HL-60/S4 (cell line): ENCODE data around the gene CCR2.
"Not testable (repeated sequence)": the region's sequence is repeated elsewhere in the genome, so short reads cannot be mapped to it uniquely, and the experiment has no call there.

ENCODE experiments used
- in situ Hi-C: fragments of 300-500 bp; cut with MboI; formaldehyde crosslinking; loops from 2 replicates; pipeline ENCODE4 v1.14.3; 2022; ENCODE audit warnings: low sequenced_read_pairs

The CCR2 gene

DNA sequence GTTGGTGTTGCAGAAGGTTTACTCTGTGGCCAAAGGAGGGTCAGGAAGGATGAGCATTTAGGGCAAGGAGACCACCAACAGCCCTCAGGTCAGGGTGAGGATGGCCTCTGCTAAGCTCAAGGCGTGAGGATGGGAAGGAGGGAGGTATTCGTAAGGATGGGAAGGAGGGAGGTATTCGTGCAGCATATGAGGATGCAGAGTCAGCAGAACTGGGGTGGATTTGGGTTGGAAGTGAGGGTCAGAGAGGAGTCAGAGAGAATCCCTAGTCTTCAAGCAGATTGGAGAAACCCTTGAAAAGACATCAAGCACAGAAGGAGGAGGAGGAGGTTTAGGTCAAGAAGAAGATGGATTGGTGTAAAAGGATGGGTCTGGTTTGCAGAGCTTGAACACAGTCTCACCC lies 20.8 kb downstream of the CCR2 start:
- in situ Hi-C loops: loop anchor here (10.0 kb wide), 1 partner anchor 290 kb away; no protein-coding TSS in a partner anchor

DNA sequence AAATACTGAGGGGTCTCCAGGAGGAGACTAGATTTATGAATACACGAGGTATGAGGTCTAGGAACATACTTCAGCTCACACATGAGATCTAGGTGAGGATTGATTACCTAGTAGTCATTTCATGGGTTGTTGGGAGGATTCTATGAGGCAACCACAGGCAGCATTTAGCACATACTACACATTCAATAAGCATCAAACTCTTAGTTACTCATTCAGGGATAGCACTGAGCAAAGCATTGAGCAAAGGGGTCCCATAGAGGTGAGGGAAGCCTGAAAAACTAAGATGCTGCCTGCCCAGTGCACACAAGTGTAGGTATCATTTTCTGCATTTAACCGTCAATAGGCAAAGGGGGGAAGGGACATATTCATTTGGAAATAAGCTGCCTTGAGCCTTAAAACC lies 21.3 kb downstream of the CCR2 start:
- in situ Hi-C loops: loop anchor here (10.0 kb wide), 1 partner anchor 290 kb away; no protein-coding TSS in a partner anchor

DNA sequence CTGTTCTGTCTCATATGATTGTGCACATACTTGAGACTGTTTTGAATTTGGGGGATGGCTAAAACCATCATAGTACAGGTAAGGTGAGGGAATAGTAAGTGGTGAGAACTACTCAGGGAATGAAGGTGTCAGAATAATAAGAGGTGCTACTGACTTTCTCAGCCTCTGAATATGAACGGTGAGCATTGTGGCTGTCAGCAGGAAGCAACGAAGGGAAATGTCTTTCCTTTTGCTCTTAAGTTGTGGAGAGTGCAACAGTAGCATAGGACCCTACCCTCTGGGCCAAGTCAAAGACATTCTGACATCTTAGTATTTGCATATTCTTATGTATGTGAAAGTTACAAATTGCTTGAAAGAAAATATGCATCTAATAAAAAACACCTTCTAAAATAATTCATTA lies 21.9 kb downstream of the CCR2 start:
- in situ Hi-C loops: loop anchor here (10.0 kb wide), 1 partner anchor 291 kb away; no protein-coding TSS in a partner anchor

GRCh38 chr3:46378426-46378942 lies 24.6 kb downstream of the CCR2 start:
- in situ Hi-C loops: loop anchor here (10.0 kb wide), 1 partner anchor 294 kb away; no protein-coding TSS in a partner anchor

DNA sequence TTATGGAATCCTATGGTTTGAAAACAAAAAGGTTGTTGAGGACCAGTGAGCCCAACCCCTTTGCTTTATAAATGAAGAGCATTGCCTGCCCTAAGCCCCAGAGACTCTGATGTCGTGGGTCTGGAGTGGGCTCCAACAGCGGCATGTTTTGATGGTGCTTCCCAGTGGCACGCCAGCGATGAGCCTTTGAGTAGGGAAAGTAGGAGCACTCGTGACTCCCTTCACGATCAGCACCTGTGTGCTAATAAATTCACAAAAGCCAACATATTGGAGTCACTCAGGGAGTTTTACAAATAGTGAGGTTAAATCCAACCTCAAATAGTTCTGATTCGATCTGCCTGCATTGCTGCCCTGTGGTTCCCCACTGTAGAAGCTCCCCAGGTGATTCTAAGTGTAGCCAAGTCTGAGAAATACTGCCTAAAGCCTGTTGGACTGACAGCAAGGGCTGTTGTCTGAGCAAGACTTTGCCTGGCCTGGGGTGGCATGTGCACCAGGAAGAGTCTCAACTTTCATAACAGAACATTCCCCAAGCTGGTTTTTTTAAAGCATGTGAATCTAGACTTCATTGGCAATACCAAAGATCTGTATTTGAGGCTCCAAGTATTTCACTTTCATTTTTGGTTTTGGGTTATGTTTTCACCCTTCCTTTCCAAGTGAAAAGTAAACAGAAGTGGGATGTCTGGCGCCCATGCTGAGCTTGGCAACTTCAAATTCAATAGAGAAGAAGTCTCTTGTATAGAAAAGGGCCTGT lies 26.7 kb downstream of the CCR2 start:
- in situ Hi-C loops: no loop called here

GRCh38 chr3:46381625-46382024 lies 27.7 kb downstream of the CCR2 start:
- in situ Hi-C loops: no loop called here

DNA sequence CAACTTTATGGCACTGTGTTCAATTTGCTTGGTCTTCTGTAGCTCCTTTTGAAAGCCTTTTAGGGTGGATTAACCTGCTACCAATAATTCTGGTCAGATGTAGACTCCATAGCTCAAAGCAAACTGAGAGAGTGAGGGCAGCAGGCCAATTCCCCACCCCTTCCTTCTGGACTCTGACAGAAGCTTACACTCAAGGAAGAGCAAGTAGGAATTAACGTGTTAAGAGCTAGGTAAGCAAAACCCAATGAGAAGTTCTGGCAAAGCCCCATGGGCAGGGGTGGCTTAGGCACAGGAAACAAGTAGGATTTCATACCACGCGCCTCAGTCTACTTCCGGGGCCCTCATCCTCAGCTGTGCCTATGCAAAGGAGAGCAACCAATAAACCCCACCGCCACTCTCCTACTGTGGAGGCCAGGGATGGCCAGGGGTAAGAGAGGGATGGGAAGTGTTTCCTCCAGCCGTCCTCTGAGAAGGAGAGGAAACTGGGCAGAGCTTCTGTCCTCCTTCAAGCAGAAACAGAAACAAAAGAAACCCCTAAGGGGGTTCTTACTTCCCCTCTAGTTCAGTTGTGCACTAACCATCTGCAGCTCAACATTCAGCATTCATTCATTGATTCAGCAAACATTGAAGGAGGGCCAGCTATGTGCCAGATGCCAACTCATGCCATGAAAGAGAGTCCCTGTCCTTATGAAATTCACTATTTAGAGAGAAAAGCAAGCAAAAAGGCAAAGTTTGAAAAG lies 29.5 kb downstream of the CCR2 start:
- in situ Hi-C loops: no loop called here

- in situ Hi-C loops: no loop called here
Measured at GRCh38 chr3:46383951-46384330, 30.0 kb downstream of the CCR2 start.

GRCh38 chr3:46386205-46386604 lies 32.3 kb downstream of the CCR2 start:
- in situ Hi-C loops: no loop called here

DNA sequence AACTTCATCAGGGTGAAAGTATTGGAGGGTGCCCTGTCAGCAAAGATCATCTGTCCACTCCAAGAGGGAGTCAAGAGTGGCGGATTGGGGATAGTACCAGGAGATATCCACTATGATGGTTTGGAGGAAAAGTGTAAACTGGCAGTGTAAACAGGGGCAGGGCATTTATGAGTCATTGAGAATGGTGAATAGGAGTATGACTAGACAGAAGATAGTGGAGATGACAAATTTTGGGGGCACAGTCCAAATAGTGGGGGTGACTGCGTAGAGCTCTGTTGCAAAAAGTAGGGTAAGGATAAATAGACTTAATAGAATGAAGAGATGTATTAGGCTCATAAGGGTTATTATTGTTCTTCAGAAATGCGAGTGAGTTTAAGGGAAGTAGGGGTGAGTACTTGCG lies 34.9 kb downstream of the CCR2 start:
- in situ Hi-C loops: not testable (repeated sequence)

DNA sequence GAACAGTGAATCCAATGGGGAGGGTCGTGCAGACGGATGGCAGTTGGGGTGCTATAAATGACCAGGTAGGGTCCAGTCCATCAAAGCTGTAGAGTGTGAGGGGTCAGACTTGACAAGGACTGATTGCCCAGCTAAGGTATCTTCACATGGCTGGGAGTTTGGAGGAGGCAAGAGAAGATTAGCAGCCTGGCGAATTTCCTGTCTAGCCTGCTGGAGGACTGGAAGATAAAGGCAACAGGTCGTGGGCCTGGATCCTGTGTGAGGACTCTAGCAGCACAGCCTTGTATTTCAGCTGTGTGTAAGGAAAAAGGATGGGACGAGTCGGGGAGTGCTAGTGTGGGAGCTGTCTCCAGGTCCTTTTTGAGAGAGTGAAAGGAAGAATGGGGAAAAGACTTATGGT lies 35.4 kb downstream of the CCR2 start:
- in situ Hi-C loops: no loop called here

- in situ Hi-C loops: not testable (repeated sequence)
Measured at GRCh38 chr3:46391526-46391925, 37.6 kb downstream of the CCR2 start.

DNA sequence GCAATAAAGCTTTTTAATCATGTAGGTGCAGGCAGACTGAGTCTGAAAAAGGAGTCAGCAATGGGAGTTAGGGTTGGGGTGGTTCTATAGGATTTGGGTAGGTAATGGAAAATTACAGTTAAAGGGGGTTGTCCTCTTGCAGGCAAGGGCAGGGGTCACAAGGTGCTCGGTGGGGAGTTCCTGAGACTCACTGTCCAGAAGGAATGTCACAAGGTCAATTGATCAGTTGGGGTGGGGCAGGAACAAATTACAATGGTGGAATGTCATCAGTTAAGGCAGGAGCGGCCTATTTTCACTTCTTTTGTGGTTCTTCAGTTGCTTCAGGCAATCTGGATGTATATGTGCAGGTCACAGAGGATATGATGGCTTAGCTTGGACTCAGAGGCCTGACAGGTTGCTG lies 39.1 kb downstream of the CCR2 start:
- in situ Hi-C loops: no loop called here

- in situ Hi-C loops: no loop called here
Measured at GRCh38 chr3:46393554-46394434, 39.9 kb downstream of the CCR2 start.

GRCh38 chr3:46395210-46395661 lies 41.3 kb downstream of the CCR2 start:
- in situ Hi-C loops: no loop called here

GRCh38 chr3:46395766-46396530 lies 42.0 kb downstream of the CCR2 start:
- in situ Hi-C loops: no loop called here

DNA sequence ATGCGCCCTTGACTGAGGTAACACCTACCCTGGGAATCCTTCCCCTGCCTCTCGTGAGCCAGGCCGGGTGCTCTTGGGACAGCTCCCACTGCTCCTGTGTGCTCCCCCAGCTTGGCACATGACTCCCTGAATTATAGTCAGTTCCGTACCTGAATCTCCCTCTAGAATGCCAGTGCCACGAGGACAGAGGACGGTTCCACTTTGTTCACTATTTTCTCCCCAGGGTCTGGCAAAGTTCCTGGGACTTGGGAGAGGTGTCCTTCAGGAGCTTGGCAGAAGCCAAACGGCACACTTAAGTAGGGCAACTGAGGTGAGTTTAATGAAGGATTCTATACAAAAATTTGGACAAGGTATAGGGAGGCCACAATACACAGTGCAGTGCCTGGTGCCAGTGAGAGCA lies 43.2 kb downstream of the CCR2 start:
- in situ Hi-C loops: no loop called here

GRCh38 chr3:46398186-46398955 lies 44.5 kb downstream of the CCR2 start:
- in situ Hi-C loops: no loop called here

GRCh38 chr3:46399098-46399497 lies 45.2 kb downstream of the CCR2 start:
- in situ Hi-C loops: no loop called here
